DOHH2 (cell line): Measurements from ENCODE around the gene TUT4.

Experiments used
- EZH2phosphoT487 ChIP-seq: fragments of 200-600 bp; sonication (generic); IDR thresholded peaks from 2 replicates; pipeline ENCODE4 v1.6.1; 2017; ENCODE audit warnings: borderline replicate concordance, mild to moderate bottlenecking, antibody characterized with exemption, low read length, moderate library complexity, mixed read lengths
- TF ChIP-seq, protein P1 (sequence below): fragments of 200-600 bp; sonication (generic); IDR thresholded peaks from one replicate; pipeline ENCODE4 v1.5.1; 2014; ENCODE audit warnings: antibody characterized with exemption, mild to moderate bottlenecking, low read depth, low read length; ENCODE audit not compliant: poor library complexity, severe bottlenecking

DNA sequence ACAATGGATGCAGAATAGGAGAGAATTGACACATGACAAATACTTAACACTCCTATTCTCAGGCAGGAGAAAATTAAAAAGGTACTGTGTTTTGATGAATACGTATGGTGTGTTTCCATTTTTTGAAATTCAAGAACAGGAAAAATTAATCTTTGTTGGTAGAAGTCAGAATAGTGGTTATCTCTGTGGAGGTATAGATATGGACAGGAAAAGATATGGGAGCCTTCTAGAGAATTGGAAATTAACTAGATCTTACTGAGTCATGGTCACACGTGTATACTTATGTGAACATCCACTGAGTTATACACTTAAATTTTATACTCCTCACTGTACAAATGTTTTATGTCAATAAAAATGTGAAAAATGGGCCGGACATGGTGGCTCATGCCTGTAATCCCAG is 9.9 kb upstream of the TUT4 start:
- TF ChIP-seq, protein P1, sequence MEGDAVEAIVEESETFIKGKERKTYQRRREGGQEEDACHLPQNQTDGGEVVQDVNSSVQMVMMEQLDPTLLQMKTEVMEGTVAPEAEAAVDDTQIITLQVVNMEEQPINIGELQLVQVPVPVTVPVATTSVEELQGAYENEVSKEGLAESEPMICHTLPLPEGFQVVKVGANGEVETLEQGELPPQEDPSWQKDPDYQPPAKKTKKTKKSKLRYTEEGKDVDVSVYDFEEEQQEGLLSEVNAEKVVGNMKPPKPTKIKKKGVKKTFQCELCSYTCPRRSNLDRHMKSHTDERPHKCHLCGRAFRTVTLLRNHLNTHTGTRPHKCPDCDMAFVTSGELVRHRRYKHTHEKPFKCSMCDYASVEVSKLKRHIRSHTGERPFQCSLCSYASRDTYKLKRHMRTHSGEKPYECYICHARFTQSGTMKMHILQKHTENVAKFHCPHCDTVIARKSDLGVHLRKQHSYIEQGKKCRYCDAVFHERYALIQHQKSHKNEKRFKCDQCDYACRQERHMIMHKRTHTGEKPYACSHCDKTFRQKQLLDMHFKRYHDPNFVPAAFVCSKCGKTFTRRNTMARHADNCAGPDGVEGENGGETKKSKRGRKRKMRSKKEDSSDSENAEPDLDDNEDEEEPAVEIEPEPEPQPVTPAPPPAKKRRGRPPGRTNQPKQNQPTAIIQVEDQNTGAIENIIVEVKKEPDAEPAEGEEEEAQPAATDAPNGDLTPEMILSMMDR = no peak
- TF ChIP-seq EZH2phosphoT487 = no peak
